Measurements from ENCODE around the gene CDK14.

DNA sequence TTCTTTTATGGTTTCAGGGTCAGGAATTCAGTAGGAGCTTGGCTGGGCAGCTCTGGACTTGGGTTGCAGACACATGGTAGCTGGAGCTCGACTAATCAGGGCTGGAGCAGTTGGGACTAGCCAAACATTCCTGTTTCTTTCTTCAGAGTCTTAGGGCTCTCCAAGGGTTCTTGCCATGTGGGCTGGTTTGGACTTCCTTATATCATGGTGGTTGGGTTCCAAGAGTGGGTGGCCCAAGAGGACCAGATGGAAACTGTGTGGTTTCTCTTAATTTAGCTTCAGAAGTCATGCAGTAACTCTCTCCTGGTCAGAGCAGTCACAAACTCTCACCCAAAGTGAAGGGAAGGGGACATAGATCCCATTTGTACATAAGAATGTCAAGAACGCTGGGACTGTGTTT lies 398.0 kb downstream of the CDK14 start:
- TF ChIP-seq, protein P1, sequence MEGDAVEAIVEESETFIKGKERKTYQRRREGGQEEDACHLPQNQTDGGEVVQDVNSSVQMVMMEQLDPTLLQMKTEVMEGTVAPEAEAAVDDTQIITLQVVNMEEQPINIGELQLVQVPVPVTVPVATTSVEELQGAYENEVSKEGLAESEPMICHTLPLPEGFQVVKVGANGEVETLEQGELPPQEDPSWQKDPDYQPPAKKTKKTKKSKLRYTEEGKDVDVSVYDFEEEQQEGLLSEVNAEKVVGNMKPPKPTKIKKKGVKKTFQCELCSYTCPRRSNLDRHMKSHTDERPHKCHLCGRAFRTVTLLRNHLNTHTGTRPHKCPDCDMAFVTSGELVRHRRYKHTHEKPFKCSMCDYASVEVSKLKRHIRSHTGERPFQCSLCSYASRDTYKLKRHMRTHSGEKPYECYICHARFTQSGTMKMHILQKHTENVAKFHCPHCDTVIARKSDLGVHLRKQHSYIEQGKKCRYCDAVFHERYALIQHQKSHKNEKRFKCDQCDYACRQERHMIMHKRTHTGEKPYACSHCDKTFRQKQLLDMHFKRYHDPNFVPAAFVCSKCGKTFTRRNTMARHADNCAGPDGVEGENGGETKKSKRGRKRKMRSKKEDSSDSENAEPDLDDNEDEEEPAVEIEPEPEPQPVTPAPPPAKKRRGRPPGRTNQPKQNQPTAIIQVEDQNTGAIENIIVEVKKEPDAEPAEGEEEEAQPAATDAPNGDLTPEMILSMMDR (IDR thresholded peaks at IDR 0.05; ENCODE audit: control extremely low read depth in 1 of 3, insufficient read depth in 1 of 3, low read depth in 1 of 3, low read length in 3 of 3): no peak
- TF ChIP-seq CEBPB (IDR thresholded peaks at IDR 0.05; ENCODE audit: low read depth, low read length) (no peak), TEAD4 (IDR thresholded peaks at IDR 0.05; ENCODE audit: low read depth, low read length) (no peak), SUZ12 (IDR thresholded peaks at IDR 0.05; ENCODE audit: low read length) (no peak), POLR2A (IDR thresholded peaks at IDR 0.05; ENCODE audit: control extremely low read depth in 1 of 2, low read depth in 2 of 2, low read length in 2 of 2) (no peak), KDM5A (IDR thresholded peaks at IDR 0.05; ENCODE audit: low read length) (no peak), EZH2 (IDR thresholded peaks at IDR 0.05; ENCODE audit: low read depth, low read length, severe bottlenecking) (no peak), TAF1 (IDR thresholded peaks at IDR 0.05; ENCODE audit: low read depth, low read length) (no peak), EGR1 (IDR thresholded peaks at IDR 0.05; ENCODE audit: borderline replicate concordance, low read depth, low read length) (no peak), NRF1 (IDR thresholded peaks at IDR 0.05; ENCODE audit: low read depth, low read length) (no peak), JUND (IDR thresholded peaks at IDR 0.05; ENCODE audit: low read length) (no peak), HDAC6 (IDR thresholded peaks at IDR 0.05; ENCODE audit: low read depth, low read length) (no peak), CHD1 (IDR thresholded peaks at IDR 0.05; ENCODE audit: low read depth, low read length) (no peak)
- TF ChIP-seq, protein P2, sequence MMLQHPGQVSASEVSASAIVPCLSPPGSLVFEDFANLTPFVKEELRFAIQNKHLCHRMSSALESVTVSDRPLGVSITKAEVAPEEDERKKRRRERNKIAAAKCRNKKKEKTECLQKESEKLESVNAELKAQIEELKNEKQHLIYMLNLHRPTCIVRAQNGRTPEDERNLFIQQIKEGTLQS (IDR thresholded peaks at IDR 0.05; ENCODE audit: insufficient read depth, low read depth, low read length): no peak
